Measurements from ENCODE around the gene CFAP45. TPM values are rescaled to one million over a fixed set of nuclear protein-coding genes. Genes with fewer than 3 reads are reported as not detected.
"Not testable (repeated sequence)": the region's sequence is repeated elsewhere in the genome, so short reads cannot be mapped to it uniquely, and the experiment has no call there.

The CFAP45 gene
- total RNA-seq, 6 experiments from 2014 or later, result not detected

DNA sequence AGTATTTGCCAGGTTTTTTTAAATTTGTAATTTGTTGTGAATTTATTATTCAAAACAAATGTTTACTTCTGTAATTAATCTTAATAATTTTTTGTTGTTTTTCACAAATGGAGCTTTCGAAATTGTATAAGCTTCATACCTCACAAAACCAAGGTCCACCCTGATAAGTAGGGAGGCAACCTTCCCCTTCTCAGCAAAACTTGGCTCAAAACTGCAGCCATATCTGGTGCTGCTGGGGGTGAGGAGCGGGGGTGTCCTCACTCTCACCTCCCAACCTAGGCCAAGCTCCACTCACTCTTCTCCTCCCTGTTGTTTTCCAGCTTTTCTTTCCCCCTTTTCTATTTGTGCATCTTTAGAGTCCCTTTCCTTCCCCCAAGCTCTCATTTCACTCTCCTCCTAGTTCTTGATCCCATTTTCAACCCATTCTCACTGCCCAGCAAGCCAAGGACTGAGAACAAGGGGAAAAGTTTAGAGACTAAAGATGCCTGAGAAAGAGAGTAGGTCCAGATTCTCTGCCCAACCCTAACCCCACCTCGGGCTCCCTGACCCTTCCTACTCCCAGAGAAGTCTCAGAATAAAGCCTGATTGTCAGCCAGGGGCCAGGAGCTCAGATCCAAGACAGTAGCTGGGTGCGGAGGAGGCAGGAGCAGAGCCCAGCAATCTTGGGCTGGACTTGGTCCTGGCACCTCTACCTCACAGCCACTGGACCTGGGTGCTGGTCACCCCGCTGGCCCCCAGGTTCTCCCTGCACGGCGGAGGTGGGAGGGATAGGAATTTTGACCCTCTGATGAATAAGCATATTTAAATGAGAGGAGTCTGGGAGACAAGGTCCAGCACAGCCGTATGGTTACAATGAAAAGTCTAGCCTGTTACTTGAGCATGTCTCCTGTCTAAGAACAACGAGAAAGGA lies 8.3 kb upstream of the CFAP45 start:
- Histone ChIP-seq H3K9me3 (no peaks in the 10 kb centered on the region), H3K36me3 (no peaks in the 10 kb centered on the region), H3K4me1 (no peaks in the 10 kb centered on the region), H3K27me3 (no peaks in the 10 kb centered on the region), H3K4me3 (no peak overlapping the region), H3K27ac (no peak overlapping the region)
- intact Hi-C loops (cut with DNase I), result no loop called here
- 75% methylated on average over 6 of the region's 9 CpGs for WGBS (ENCODE audit: insufficient coverage, low coverage, low lambda C conversion rate, missing lambda C conversion rate)
- TF ChIP-seq POLR2A (IDR thresholded peaks at IDR 0.05), result no peak
- no peak for TF ChIP-seq CTCF (IDR thresholded peaks at IDR 0.05)
- ATAC-seq, result no peak
- no peak for DNase-seq

DNA sequence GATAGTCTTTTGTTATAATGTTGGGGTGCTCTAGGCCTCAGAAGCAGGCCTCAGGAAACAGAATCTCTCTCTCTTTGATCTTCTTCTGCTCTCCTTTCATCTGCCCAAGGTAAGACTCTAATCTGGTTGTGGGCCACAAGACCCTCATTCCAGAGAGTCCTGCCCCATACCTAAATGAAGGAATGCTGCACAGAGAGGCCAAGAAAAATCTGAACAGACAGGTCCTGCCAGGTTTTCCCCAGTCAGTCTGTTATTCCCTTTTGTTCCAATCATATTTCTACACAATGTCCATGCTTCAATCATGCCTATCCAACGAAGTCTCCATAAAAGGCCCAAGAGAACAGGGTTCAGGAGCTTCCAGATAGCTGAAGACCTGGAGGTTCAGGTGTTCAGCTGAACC lies 7.0 kb upstream of the CFAP45 start:
- intact Hi-C loops (cut with DNase I), result no loop called here
- WGBS (ENCODE audit: insufficient coverage, low coverage, low lambda C conversion rate, missing lambda C conversion rate), result 50% methylated on average over 1 of the region's 1 CpG

DNA sequence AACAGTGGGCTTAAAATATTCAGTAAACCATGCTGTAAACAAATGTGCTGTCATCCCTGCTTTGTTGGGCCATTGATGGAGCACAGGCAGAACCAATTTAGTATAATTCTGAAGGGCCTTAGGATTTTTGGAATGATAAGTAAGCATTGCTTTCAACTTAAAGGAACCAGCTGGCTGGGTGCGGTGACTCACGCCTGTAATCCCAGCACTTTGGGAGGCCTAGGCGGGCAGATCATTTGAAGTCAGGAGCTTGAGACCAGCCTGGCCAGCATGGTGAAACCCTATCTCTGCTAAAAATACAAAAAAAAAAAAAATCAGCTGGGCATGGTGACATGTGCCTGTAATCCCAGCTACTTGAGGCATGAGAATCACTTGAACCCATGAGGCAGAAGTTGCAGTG lies 4.1 kb upstream of the CFAP45 start:
- DNase-seq; H3K36me3 ChIP-seq; ATAC-seq; H3K9me3 ChIP-seq; intact Hi-C loops (cut with DNase I); H3K27ac ChIP-seq; H3K4me3 ChIP-seq; H3K4me1 ChIP-seq; H3K27me3 ChIP-seq: not testable (repeated sequence)
- WGBS (ENCODE audit: insufficient coverage, low coverage, low lambda C conversion rate, missing lambda C conversion rate), result 64% methylated on average over 3 of the region's 3 CpGs

More for the DNA sequence above, 7.0 kb upstream of the CFAP45 start:
- no peak overlapping the region for H3K27ac ChIP-seq
- no peaks in the 10 kb centered on the region for H3K4me1 ChIP-seq
- H3K27me3 ChIP-seq, result no peaks in the 10 kb centered on the region
- no peak for TF ChIP-seq POLR2A (IDR thresholded peaks at IDR 0.05)
- TF ChIP-seq CTCF (IDR thresholded peaks at IDR 0.05), result no peak
- H3K36me3 ChIP-seq, result no peaks in the 10 kb centered on the region
- DNase-seq, result no peak
- H3K4me3 ChIP-seq, result no peak overlapping the region
- ATAC-seq, result no peak
- no peaks in the 10 kb centered on the region for H3K9me3 ChIP-seq

- TF ChIP-seq CTCF (IDR thresholded peaks at IDR 0.05) (no peak), POLR2A (IDR thresholded peaks at IDR 0.05) (no peak)
- Histone ChIP-seq H3K36me3 (no peaks in the 10 kb centered on the region), H3K27me3 (no peaks in the 10 kb centered on the region), H3K4me3 (no peak overlapping the region), H3K27ac (no peak overlapping the region), H3K9me3 (no peaks in the 10 kb centered on the region), H3K4me1 (peaks cover 0 to 4% (median 0%) of the 10 kb centered on the region in 4 donors)
- intact Hi-C loops (cut with DNase I), result no loop called here
- DNase-seq (no peak), ATAC-seq (no peak)
- WGBS (ENCODE audit: insufficient coverage, low coverage, low lambda C conversion rate, missing lambda C conversion rate), result 67% methylated on average over 2 of the region's 3 CpGs
These were observed 2.6 kb upstream of the CFAP45 start for GRCh38 chr1:159902541-159902940.

DNA sequence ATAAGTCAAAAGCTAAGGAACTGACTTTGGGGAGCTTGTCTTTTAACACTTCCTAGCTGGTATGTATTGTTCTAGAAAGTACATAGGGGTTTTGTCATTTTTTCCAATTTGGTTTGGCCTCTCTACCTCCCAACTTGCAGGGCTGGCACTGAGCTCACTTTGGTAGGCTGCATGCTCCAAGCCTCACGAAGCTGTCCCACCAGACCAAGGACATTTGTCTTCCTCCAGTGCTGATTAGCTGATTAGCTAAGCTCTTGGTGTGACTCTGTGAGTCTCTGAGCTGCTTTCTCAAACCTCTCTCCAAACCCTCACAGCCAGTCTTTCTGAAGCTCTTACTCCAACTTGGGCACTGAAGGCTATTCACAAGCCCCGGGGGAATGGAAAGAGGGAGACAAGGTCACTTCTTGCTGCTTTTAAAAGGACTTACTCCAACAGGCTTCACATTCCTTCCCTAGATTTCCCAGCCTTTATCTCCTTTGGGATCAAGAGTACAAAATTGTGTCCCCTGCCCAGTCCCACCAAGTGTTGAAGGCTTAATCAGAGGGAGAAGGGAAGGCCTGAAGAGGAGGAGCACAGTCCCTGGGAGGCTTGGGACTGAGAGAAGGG lies 893 bp upstream of the CFAP45 start:
- H3K27me3 ChIP-seq, result no peaks in the 10 kb centered on the region
- no peak overlapping the region for H3K4me3 ChIP-seq
- no peak for TF ChIP-seq POLR2A (IDR thresholded peaks at IDR 0.05)
- no peak for TF ChIP-seq CTCF (IDR thresholded peaks at IDR 0.05)
- DNase-seq, result no peak
- 100% methylated on average over 2 of the region's 2 CpGs for WGBS (ENCODE audit: insufficient coverage, low coverage, low lambda C conversion rate, missing lambda C conversion rate)
- H3K36me3 ChIP-seq, result no peaks in the 10 kb centered on the region
- intact Hi-C loops (cut with DNase I), result no loop called here
- H3K27ac ChIP-seq, result no peak overlapping the region
- no peaks in the 10 kb centered on the region for H3K9me3 ChIP-seq
- H3K4me1 ChIP-seq, result peaks cover 0 to 4% (median 0%) of the 10 kb centered on the region in 4 donors
- ATAC-seq, result no peak

DNA sequence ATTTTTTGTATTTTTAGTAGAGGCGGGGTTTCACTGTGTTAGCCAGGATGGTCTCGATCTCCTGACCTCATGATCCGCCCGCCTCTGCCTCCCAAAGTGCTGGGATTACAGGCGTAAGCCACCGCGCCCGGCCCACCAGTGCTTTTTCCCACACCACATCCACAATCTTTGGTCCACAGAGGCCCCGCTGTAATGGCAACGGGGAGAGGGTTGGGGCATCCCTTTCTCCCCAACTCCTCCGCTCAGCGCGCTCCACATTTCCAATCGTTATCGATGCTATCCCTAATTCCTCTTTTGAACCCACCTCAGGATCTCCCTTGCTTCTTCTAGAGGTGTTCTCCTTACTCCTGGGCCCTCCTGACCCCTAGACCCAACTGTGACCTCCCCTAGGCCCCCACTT lies 331 bp downstream of the CFAP45 start:
- intact Hi-C loops (cut with DNase I), result loop anchor here in 1 of 2 donors (10.0 kb wide), 1 partner anchor 735 kb away; no protein-coding TSS in a partner anchor
- not testable (repeated sequence) for H3K4me1 ChIP-seq, H3K27me3 ChIP-seq, H3K36me3 ChIP-seq, H3K9me3 ChIP-seq, DNase-seq, ATAC-seq, H3K4me3 ChIP-seq, H3K27ac ChIP-seq
- WGBS (ENCODE audit: insufficient coverage, low coverage, low lambda C conversion rate, missing lambda C conversion rate), result 87% methylated on average over 7 of the region's 15 CpGs

All from right lobe of liver (tissue), 6 donors.